Activated CD4-positive, CD25-positive, alpha-beta regulatory T cell treated with anti-CD3 and anti-CD28 coated beads, Interleukin-2, amount 50 U/mL, for 72 hours (primary cell): ENCODE measurements around the gene POP4.

Experiments
- DNase-seq: peaks from one replicate; pipeline ENCODE4 v3.0.0; 2021

The POP4 gene

DNA sequence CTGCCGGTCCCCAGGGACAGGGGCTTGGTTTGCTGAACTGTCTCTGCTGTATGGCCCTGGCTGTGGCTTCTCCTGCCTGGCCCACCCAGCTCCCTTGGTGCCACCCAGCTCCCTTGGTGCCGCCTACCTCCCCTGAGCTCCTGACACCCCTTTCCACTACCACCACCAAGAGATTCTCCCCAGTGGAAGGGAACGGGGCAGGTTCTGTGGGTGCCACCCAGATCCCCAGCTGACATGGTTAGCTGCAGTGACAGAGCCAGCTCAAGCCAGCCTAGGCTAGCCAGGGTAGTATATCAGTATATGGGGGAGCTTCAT, 28.5 kb upstream of the POP4 start:
- DNase-seq: no peak

- no peak for DNase-seq
These were observed 27.7 kb upstream of the POP4 start for GRCh38 chr19:29578349-29578748.

DNA sequence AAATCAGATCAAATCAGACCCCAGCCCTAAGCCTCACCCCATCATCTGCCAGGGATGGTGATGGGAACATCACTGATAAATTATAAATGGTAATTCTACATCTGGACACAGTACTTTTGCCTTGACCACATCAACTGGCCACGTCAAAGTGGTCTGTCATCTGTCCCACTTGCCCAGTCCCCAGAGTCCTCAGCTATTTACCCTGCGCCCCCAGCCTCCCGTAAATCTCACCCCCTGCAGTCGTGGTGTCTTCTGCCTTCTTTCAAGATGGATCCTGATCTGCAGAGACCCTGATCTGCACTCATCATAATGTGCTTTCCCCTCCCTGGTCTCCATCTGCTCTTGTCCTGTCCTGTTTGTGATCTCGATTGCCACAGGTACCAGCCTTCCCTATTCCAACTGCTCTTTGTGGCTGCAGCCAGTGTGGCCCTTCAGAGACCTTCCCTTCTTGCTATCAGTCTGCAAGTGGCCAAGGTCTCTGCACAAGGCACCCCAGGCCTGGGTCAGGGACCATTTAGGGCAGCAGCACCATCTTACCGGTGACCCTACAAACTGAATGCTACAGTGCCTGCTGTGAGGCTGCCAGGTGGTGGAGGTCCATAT, 26.7 kb upstream of the POP4 start:
- no peak for DNase-seq

GRCh38 chr19:29581398-29581797, 24.7 kb upstream of the POP4 start:
- no peak for DNase-seq

DNA sequence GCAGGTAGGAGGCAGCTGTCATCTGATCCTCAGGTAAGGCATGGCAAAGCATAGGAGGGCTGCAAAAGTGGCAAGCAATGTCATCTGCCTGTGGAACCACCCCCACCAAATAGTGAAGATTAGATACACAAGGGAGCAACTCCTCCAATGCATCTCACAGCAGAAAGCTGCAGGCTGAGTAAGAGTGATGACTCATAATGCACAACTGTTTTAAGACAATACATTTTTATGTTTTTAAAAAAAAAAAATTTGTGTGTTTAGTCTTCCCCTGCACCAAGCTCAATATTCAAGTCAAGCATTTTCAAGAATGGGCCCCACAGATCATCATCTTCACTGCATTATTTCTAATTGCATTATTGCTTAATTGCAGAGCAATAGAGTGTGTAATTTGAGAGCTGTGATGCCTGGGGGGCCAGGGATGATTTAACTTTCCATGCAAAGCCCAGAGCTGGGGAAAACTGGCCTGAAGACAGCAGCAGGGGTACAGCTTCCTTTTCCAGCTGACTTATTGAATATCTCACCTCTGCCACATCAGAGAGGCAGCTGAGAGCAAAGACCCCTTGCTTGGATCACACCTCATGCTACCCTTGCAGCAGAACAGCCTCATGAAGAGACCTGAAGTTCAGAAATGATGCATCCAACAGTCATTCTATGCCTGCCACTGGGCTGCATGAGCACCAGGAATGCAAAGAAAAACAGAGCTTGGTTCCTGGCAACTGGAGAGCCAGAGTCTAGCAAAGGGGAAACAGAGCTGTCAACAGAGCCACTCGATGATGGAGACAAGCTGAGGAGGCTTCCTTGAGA, 22.7 kb upstream of the POP4 start:
- no peak for DNase-seq

DNA sequence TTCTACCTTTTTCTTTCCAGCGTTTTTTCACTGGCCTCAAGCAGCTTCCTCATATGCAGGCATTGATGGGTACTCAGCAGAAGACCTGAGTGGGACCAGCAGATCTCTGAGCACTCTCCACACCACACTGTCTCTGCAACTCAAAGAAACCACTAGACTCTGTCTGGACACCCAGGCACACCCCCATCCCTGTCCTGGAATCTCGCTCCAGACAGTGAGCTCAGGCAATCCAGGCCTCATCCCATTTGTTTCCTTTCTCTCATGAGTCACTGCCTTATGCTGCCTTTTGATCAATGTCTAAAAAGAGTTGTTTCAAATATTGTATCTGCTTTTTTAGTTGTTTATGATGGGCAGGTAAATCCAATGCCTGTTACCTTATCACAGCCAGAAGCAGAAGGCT, 19.7 kb upstream of the POP4 start:
- no peak for DNase-seq

DNA sequence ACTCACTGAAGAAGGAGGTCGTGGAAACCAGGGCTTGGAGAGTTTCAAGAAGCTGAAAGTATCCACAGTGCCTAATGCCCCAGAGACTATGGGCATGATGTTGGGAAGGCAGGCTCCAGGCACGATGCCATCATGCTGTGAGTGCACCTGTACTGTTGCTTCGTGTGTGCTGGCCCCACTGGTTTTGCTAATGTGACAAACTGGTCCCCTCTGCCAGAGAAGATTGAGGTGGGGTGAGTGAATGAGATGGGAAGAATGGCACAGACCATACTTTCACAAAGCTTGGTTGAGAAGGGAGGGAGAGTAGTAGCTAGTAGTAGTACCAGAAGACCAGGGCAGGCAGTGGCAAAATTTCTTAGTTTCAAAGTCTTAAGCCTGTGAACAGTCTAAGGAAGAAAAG, 19.0 kb upstream of the POP4 start:
- no peak for DNase-seq

DNA sequence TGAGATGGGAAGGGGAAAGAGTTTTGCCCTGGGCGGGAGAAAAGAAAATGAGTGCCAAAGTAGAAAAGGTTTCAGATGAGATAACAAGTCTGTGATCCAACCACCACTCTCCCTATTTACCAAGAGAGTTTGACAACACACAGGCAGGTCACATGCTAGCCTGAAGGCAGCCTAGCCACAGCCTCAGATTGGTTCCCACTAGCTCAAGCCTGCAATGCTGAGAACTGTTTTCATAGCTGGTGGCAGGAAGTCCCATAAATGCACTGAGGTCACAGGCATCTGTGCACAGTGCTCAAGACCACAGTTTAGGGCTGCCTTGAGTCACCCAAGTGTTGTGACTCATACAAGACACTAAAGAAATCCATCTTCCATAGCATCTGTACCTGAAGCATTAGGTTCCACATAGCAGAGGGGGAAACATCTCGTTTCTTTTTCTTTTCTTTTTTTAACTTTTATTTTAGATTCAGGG, 18.5 kb upstream of the POP4 start:
- peak; percentile 35 for DNase-seq

DNA sequence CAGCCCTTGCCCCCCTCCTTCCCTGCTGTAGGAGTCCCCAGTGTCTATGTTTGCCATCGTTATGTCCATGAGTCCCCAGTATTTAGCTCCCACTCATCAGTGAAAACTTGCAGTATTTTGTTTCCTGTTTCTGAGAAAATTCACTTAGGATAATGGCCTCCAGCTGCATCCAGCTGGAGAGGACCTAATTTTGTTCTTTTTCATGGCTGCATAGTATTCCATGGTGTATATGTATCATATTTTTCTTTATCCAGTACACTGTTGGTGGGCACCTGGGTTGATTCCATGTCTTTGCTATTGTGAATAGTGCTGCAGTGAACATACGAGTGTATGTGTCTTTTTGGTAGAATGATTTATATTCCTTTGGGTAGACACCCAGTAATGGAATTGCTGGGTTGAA, 18.0 kb upstream of the POP4 start:
- no peak for DNase-seq

GRCh38 chr19:29590278-29590677, 15.8 kb upstream of the POP4 start:
- DNase-seq: no peak

- no peak for DNase-seq
These were observed 14.4 kb upstream of the POP4 start for GRCh38 chr19:29591670-29592069.

DNA sequence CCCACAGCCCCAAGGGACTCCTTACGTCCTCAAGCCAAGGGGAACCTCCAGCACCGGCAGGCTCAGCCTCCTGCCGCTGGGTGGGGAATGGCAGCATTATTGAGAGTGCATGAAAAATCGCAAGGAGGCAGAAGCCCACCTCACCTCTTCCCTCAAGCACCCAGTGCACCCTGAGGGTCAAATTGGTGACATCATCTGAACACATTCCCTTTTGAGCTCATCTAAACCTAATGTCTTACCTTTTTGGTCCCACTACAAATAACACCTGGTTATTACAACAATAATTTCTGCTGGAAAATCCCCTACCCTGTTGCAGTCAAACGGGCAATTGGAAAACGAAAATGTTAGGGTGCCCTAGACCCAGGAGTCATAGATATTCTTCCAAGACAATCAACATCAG, 12.2 kb upstream of the POP4 start:
- no peak for DNase-seq

GRCh38 chr19:29596080-29596727, 9.9 kb upstream of the POP4 start:
- DNase-seq: peak; percentile 12

DNA sequence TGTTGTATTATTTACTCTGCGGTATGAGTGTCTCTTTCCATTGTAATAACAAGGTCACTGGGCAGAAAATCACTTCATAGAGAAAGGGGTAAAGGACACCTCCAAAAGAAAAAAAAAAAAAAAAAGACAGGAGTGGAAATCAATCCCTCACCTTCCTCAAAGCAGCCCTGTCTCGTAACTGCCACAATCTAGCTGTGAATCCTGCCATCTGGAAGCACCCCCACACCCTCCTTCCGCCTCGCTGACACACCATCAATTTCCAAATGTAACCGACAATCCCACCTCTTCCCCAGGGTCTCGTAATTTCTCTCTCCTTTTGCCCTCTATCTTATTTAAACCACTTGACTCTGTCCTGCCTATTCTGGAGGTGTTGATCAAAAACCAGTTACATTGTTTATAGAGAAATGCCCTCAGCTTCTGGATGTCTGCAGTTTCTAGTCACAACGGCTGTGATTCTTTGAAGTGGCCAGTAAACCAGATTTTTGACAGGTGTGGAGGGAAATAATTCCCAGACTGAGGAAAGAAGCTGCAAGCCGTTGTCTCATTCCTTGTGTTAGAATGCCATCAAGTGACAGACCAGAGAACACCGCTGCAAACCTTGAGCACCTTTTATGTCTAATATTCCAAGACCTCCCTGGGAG, 9.1 kb upstream of the POP4 start:
- DNase-seq: peak; percentile 1

- DNase-seq: peak; percentile 1
These were observed 8.0 kb upstream of the POP4 start for GRCh38 chr19:29598036-29598435.

GRCh38 chr19:29598496-29598895, 7.6 kb upstream of the POP4 start:
- peak; percentile 11 for DNase-seq

DNA sequence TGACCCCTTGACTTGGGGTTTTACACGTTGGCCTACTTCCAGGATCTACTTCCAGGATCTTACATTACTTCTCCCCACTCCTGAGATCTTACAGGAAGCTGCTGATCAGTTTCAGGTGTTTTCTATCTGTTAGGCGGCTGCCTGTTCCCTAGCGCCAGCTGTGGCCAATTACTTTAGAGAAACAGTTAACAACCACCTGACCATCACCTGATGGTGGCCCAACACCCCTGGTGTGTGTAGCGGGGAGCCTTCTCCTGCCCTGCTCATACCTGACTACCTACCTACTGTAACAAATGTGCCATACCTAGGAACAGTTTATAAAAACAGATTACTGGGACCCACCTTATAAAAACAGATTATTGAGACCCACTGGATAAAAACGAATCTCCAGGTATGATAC, 2.8 kb upstream of the POP4 start:
- DNase-seq: no peak

- no peak for DNase-seq
These were observed 301 bp downstream of the POP4 start for GRCh38 chr19:29606420-29606747.

DNA sequence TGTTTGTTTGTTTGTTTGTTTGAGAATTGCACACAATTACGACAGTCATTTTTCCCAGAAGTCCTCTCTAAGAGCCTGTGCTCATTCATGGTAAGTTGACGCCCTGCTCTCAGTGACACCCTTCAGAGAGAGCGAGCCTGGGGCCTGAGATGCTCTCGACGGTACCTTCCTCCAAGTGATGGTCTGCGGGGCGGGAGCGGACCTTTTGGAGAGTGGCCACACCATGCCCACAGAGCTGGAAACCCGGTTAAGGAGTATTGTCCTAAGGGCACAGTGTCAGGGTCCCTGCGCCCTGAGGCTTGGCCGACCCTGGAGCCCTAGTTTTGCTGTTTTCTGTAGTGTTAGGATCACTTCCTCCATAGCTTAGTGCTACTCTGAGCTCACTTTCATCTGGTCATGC, 3.6 kb downstream of the POP4 start:
- DNase-seq: no peak

- DNase-seq: no peak
These were observed 4.1 kb downstream of the POP4 start for GRCh38 chr19:29610213-29610573.

GRCh38 chr19:29610574-29611271, 4.6 kb downstream of the POP4 start:
- peak; percentile 76 for DNase-seq

- no peak for DNase-seq
These were observed 6.0 kb downstream of the POP4 start for GRCh38 chr19:29612121-29612520.

DNA sequence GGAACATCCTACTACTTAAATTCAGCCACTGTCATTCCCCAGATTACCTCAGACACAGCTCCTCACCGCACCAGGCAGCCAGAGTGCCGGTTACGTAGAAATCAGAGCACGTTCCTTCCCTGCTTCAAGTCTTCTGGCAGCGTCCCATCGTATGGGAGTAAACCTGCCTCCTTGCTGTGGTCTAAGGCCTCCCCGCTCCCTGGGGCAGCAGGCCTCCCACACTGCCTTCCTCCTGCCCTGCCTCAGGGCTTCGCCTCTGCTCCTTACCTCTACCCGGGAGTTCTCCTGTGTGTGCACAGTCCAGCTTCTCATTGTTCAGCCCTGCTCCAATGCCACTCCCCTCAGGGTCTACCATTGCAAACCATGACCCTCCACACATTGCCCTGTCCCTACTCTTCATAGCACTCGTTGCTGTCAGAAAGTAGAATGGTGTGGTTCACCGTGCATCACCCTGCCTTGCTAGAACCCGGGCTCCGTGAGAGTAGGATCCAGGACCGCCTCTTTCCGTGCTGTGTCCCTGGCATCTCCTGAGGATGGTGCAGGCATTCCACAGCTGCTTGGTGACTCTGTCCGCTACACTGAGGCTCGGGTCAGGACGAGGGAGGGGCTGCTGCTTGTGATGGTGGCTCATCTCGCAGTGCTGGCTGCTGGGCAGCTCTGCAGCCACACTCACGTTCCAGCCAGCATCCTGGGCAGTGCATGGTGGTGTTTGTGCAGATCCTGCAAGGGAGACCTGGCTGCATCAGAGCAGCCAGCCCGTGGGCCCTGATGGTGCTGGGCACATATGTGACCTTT, 6.9 kb downstream of the POP4 start:
- no peak for DNase-seq
